HAP-1 (cell line): ENCODE measurements around the gene USP54.
"Not testable (repeated sequence)": the region's sequence is repeated elsewhere in the genome, so short reads cannot be mapped to it uniquely, and the experiment has no call there.

Experiments used
- DNase-seq, 2 experiments: peaks; one replicate each; pipeline ENCODE4 v3.0.0-alpha.2; 2016 to 2020; ENCODE audit warnings: low spot score in 2 of 2
- H3K27me3 ChIP-seq: fragments of 250-450 bp; sonication (Bioruptor Pico); 2 replicates; pipeline ENCODE4 v1.5.1; 2020; ENCODE audit warnings: low read depth, mild to moderate bottlenecking, moderate library complexity
- H3K36me3 ChIP-seq: fragments of 250-450 bp; sonication (Bioruptor Pico); replicated peaks from 2 replicates; pipeline ENCODE4 v1.5.1; 2020; ENCODE audit warnings: mild to moderate bottlenecking
- H3K4me1 ChIP-seq: fragments of 250-450 bp; sonication (Bioruptor Pico); 2 replicates; pipeline ENCODE4 v1.5.1; 2020; ENCODE audit warnings: mild to moderate bottlenecking
- H3K4me3 ChIP-seq: fragments of 250-450 bp; sonication (Bioruptor Pico); 2 replicates; pipeline ENCODE4 v1.5.1; 2020; ENCODE audit warnings: mild to moderate bottlenecking, moderate library complexity
- H3K9me3 ChIP-seq: fragments of 250-450 bp; sonication (Bioruptor Pico); 2 replicates; pipeline ENCODE4 v1.5.1; 2020; ENCODE audit warnings: mild to moderate bottlenecking, moderate library complexity
- in situ Hi-C: fragments of 300-500 bp; cut with MboI; formaldehyde crosslinking; loops from 3 replicates; pipeline ENCODE4 v1.14.3; 2020; ENCODE audit warnings: low sequenced_read_pairs, inconsistent platforms, mixed read lengths

Gene USP54

DNA sequence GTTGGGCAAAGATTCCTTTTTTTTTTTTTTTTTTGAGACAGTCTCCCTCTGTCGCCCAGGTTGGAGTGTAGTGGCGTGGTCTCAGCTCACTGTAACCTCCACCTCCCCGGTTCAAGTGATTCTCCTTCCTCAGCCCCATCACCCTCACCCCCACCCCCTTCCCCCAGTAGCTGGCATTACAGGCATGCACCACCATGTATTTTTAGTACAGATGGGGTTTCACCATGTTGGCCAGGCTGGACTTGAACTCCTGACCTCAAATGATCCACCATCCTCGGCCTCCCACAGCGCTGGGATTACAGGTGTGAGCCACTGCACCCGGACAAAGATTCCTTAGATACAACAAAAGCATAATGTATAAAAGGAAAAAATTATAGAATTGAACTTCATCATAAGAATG lies 12.2 kb downstream of the USP54 start:
- H3K27me3 ChIP-seq, H3K9me3 ChIP-seq, H3K4me3 ChIP-seq, in situ Hi-C loops, H3K36me3 ChIP-seq, H3K4me1 ChIP-seq, DNase-seq: not testable (repeated sequence)

DNA sequence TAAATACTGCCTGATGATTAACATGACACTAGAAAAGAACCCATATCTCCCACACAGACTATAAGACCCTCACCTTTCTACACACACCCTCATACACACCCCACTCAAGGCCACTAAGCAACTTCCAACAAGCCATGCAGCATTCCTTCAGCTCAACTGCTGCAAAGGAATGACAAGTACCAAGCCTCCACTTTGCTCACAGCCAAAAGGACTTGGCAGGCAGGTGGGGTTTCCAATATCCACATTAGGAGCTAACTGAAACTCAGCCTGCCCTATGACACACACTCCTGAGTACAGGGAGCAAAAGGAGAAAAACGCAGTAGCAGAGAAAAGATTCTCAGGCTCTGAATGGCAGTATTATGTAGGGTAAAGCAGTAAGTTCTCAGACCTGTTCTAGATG lies 13.4 kb downstream of the USP54 start:
- H3K9me3 ChIP-seq, result no peaks in the 10 kb centered on the region
- no peaks in the 10 kb centered on the region for H3K27me3 ChIP-seq
- H3K36me3 ChIP-seq, result no peaks in the 10 kb centered on the region
- no peaks in the 10 kb centered on the region for H3K4me1 ChIP-seq
- DNase-seq, result no peak
- in situ Hi-C loops, result no loop called here
- no peak overlapping the region for H3K4me3 ChIP-seq

DNA sequence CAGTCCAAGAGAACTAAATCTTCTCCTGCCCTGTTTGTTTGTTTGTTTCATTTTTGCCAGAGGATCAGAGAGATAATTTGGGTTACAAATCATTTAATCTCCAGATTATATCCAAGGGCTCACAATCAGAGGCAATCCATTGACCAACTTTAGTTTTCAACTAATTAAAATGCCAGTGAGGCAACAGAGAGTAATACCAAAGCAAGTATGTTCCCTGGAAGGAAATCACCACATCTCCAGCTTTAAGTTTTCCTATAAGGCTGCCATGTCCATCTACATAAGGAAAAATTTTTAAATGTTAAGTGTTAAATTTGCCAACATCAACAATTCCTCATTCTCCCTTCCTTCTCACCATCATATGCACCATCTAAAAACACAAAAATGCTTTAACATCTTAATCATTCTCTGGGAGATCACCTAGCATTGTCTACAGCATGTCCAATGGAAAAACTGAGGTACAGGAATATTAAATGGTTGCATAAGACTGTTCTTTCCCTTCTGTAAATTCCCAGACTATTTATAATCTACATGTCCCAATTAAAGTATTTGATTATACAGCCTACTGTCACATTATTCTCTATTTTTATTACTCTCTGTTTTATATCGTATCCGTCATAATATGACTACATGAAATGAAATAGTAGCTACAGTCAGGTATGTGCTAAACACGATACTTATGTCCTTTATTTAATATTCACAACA lies 14.1 kb downstream of the USP54 start:
- no peak overlapping the region for H3K4me3 ChIP-seq
- no peaks in the 10 kb centered on the region for H3K4me1 ChIP-seq
- no peak for DNase-seq
- in situ Hi-C loops, result no loop called here
- H3K27me3 ChIP-seq, result no peaks in the 10 kb centered on the region
- H3K9me3 ChIP-seq, result no peaks in the 10 kb centered on the region
- no peaks in the 10 kb centered on the region for H3K36me3 ChIP-seq

DNA sequence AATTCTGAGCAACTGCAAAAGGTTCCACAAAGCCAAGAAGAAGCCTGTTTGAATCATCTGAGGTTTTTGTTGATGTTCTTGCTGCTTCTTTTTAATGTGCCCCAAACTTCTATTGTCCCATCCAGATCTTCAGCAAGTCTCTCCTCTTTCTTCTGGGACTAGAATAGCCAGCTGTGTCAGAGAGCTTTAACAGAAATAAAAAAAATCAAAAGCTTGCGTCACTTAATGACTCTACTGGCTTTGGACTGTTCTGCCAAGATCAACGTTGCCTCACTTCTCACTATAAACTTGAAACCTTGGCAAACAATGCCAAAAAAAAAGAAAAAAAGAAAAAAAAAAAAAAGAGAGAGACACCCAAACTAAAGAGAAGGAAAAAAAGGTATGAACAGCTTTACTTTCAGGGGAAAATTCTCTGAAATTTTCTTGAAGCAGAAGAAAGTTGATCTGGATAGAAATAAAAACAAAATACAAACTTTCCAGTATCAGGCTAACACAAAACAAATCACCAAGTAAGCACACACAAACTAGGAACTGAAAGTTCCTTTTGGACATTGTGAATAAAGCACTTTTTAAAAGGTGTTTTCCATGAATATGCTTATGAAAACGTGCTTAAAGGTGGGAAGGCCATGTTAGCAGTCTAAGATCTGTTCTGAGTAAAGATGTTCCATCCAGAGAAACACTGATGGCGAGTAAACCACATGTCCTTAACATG lies 14.8 kb downstream of the USP54 start:
- in situ Hi-C loops, result no loop called here
- DNase-seq, result no peak
- Histone ChIP-seq H3K4me1 (no peaks in the 10 kb centered on the region), H3K36me3 (no peaks in the 10 kb centered on the region), H3K27me3 (no peaks in the 10 kb centered on the region), H3K4me3 (no peak overlapping the region), H3K9me3 (no peaks in the 10 kb centered on the region)

DNA sequence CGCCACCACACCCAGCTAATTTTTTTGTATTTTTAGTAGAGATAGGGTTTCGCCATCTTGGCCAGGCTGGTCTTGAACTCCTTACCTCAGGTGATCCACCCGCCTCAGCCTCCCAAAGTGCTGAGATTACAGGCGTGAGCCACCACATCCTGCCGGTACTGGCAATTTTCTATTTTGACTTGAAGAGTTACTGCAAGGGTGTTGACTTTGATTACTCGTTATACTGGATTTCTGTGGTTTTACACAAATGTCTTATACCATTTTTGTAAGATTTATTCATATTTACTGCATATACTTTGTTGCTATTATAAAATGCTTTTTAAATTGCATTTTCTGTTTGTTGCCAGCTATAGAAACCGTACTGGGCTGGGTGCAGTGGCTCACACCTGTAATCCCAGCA lies 24.1 kb downstream of the USP54 start:
- H3K36me3 ChIP-seq, DNase-seq, in situ Hi-C loops, H3K4me3 ChIP-seq, H3K9me3 ChIP-seq, H3K4me1 ChIP-seq, H3K27me3 ChIP-seq: not testable (repeated sequence)

DNA sequence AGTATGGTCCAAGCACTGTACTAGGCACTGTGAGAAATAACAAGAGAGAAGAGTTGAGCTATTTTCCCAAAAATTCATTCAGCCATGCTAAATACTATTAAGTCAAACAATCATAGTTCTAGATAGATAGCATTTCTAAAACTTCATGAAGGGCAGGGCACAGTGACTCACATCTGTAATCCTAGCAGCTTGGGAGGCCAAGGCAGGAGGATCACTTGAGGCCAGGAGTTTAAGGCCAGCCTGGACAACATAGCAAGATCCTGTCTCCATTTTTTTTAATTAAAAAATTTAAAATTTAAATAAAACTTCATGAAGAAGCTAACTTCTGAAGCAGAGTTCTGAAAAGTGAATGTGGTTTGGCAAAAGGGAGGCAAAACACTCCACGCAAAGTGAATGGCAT lies 29.9 kb downstream of the USP54 start:
- DNase-seq, result no peak
- H3K9me3 ChIP-seq, result no peaks in the 10 kb centered on the region
- no peak overlapping the region for H3K4me3 ChIP-seq
- in situ Hi-C loops, result no loop called here
- no peaks in the 10 kb centered on the region for H3K36me3 ChIP-seq
- H3K27me3 ChIP-seq, result no peaks in the 10 kb centered on the region
- no peaks in the 10 kb centered on the region for H3K4me1 ChIP-seq

DNA sequence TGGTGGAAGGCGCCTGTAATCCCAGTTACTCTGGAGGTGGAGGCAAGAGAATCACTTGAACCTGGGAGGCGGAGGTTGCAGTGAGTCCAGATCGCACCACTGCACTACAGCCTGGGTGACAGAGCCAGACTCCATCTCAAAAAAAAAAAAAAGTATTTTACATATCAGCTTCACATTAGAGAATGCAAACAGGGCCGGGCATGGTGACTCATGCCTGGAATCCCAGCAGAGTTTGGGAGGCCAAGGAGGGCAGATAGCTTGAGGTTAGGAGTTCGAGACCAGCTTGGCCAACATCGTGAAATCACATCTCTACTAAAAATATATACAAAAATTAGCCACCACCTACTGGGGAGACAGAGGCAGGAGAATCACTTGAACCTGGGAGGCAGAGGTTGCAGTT lies 31.6 kb downstream of the USP54 start:
- no peak overlapping the region for H3K4me3 ChIP-seq
- no peak for DNase-seq
- H3K4me1 ChIP-seq, result no peaks in the 10 kb centered on the region
- in situ Hi-C loops, result no loop called here
- no peaks in the 10 kb centered on the region for H3K27me3 ChIP-seq
- no peaks in the 10 kb centered on the region for H3K9me3 ChIP-seq
- no peaks in the 10 kb centered on the region for H3K36me3 ChIP-seq

DNA sequence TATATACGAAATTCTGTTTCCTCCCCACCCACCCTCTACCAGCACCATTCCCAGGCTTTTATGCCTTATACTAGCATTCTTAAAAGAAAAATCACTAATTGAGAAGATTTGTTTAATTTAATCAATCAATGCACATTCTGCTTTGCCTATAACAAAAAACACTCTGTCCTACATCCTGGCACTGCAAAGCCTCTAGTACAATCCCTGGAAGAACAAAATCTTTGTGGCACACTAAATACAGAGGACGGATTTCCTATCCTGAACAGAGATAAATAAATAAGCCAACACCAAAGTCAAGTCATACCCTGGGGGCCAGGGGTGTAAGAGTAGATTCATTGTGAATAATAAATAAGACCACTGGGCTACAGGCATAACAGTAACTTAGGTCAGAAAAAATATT lies 34.3 kb downstream of the USP54 start:
- no peak for DNase-seq
- in situ Hi-C loops, result no loop called here
- Histone ChIP-seq H3K9me3 (no peaks in the 10 kb centered on the region), H3K4me3 (no peak overlapping the region), H3K4me1 (no peaks in the 10 kb centered on the region), H3K36me3 (no peaks in the 10 kb centered on the region), H3K27me3 (no peaks in the 10 kb centered on the region)

DNA sequence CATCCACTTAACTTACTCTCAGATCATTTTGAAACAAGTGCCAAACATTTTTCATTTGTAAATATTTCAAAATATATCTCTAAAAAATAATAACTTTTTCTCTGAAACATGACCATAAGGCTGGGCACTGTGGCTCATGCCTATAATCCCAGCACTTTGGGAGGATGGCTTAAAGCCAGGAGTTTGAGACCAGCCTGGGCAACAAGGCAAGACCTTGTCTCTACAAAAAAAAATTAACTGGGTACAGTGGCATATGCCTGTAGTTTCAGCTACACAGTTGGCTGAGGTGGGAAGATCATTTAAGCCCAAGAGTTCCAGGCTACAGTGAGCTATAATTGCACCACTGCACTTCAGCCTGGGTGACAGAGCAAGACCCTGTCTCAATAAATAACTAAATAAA lies 36.4 kb downstream of the USP54 start:
- no peaks in the 10 kb centered on the region for H3K4me1 ChIP-seq
- H3K27me3 ChIP-seq, result no peaks in the 10 kb centered on the region
- no peak for DNase-seq
- H3K4me3 ChIP-seq, result no peak overlapping the region
- no peaks in the 10 kb centered on the region for H3K36me3 ChIP-seq
- in situ Hi-C loops, result no loop called here
- no peaks in the 10 kb centered on the region for H3K9me3 ChIP-seq

DNA sequence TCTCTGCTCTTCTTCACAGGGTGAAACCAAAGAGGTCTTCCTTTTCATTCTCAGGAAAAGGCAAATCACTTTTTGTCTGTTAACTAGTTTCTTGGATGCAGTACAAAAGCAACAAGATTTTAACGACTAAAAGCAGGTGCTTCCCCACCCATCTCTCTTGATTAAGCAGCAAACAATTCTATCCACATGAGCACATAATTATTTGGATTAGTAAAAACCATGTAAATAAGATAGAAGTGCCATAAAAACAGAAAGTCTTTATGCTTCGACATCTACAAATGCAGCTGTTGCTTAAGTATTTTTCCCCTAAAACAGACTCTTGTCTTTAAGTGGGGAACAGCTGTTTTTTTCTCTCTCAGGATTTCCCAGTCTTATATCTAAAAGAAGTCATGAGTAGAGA lies 37.4 kb downstream of the USP54 start:
- H3K27me3 ChIP-seq, result no peaks in the 10 kb centered on the region
- in situ Hi-C loops, result no loop called here
- H3K9me3 ChIP-seq, result no peaks in the 10 kb centered on the region
- DNase-seq, result no peak
- H3K4me3 ChIP-seq, result no peak overlapping the region
- H3K4me1 ChIP-seq, result no peaks in the 10 kb centered on the region
- H3K36me3 ChIP-seq, result no peaks in the 10 kb centered on the region

DNA sequence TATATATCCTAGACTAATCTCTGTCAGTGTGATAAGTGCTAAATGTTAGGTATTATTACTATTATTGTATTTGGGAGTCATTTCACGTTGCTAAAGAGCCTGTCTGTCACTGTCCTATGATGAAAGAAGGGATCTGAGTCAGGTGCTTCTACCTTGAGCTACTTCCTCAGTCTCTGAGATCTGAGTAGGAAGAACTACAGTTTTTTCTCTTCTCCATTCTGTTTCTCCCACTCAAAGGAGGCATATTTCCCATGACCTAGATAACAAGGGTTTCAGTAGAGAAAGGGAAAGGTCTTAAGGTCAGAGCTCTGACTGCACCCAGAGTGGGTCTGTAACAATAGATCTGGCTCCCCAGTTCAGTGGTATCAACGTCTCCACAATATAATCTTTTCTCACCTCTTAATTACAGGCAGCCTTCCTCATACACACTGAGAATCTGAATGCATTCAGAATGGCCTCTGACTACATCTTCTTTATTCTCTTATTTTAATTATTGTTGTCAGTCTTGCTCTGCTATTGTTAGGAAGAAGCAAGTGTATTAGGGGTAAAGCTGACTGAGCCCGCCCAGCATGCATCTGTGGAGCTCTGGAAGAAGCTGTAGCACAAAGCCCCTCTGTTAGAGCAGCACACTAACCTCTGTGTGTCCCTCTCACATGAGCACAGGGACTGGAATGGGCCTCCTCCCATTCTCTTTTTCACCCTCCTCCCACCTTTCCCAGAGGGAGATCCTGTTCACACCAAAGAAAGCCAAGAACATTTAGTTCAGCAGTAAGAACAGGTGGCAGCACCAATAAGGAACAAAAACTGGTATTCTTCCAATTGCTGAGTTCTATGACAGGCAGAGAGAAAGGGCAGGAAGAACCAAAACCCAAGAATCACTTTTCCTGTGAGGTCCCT lies 38.1 kb downstream of the USP54 start:
- Histone ChIP-seq H3K27me3 (no peaks in the 10 kb centered on the region), H3K4me3 (no peak overlapping the region), H3K4me1 (no peaks in the 10 kb centered on the region), H3K36me3 (no peaks in the 10 kb centered on the region), H3K9me3 (no peaks in the 10 kb centered on the region)
- peak in 1 of 2 experiments; percentile 34 for DNase-seq
- in situ Hi-C loops, result no loop called here

DNA sequence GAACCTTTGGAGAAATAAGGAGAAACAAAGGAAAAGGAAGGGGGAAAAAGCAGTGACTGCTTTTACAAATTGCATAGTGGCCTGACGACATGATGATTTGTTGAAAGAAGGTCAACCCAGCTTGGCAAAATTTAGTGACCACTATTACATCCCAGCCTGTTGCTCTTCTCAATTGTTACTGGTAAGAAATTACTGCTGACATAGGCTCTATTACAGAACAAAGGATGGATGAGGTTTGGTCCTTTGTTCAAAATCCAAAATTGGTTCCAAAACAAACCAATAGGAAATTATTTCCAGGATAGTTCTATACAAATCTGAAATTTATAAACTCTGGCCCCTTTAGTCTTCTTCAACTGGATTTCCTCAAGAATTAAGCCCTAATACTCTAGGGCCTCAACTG lies 39.6 kb downstream of the USP54 start:
- Histone ChIP-seq H3K4me3 (no peak overlapping the region), H3K36me3 (no peaks in the 10 kb centered on the region), H3K27me3 (no peaks in the 10 kb centered on the region), H3K4me1 (no peaks in the 10 kb centered on the region), H3K9me3 (no peaks in the 10 kb centered on the region)
- in situ Hi-C loops, result no loop called here
- DNase-seq, result no peak

DNA sequence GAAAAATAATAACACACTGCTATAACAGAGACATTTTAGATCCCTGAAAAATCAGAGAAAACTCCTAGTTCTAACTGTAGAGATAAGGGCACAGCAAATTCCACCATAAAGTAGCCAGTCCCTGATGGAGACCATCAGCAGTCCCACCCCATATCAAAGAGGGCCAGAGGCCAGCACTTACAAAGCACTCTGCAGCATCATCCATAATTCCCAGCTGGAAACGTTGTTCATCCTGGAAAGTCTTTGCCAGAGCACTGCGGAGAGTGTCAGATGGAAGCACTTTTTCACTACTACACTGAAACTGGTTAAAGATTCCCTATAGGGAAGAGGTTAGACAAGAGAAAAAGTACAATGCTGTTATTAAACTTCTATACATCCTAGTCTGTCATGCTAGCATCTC lies 45.8 kb downstream of the USP54 start:
- Histone ChIP-seq H3K4me1 (no peaks in the 10 kb centered on the region), H3K9me3 (no peaks in the 10 kb centered on the region), H3K36me3 (0 out of 2 replicates have a peak, but pooled peaks cover 3% of the 10 kb centered on the region), H3K27me3 (no peaks in the 10 kb centered on the region), H3K4me3 (no peak overlapping the region)
- in situ Hi-C loops, result no loop called here
- DNase-seq, result no peak

DNA sequence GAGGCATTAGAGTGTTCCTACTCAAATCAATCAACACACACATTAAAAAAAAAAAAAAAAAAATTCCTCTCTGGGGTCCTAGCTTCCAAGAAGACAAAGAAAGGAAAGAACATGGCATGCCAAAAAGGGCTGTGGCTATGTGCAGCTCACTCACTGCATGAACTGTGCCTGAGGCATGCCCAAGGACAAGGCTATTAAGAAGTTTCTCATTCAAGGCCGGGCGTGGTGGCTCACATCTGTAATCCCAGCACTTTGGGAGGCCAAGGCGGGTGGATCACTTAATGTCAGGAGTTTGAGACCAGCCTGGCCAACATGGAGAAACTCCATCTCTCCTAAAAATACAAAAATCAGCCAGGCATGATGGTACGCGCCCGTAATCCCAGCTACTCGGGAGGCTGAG lies 53.4 kb downstream of the USP54 start:
- Histone ChIP-seq H3K9me3 (no peaks in the 10 kb centered on the region), H3K4me1 (peaks cover 3% of the 10 kb centered on the region; the same call in 1 of the 2 replicates), H3K27me3 (no peaks in the 10 kb centered on the region), H3K36me3 (peaks cover 4% of the 10 kb centered on the region), H3K4me3 (no peak overlapping the region)
- in situ Hi-C loops, result no loop called here
- DNase-seq, result peak; percentile 23 to 49
